Caco-2 (cell line): Measurements from ENCODE around the gene PDX1. TPM values are rescaled to one million over a fixed set of nuclear protein-coding genes. Genes with fewer than 3 reads are reported as not detected.

Experiments used
- BruUV-seq: library from RNA; stranded (reverse); fragments of 400-500 nt; replicated peaks from 2 replicates; lab custom pipeline; 2021; lab: Mats Ljungman, UMichigan
- CTCF ChIA-PET: fragments of 300-600 bp; sonication (Branson Sonifier 250); formaldehyde crosslinking; loops from one replicate; lab custom pipeline; 2022; ENCODE audit warnings: antibody characterized with exemption; lab: Charles Lee
- POLR2A ChIA-PET: fragments of 300-600 bp; sonication (Branson Sonifier 250); formaldehyde crosslinking; loops from one replicate; lab custom pipeline; 2022; ENCODE audit warnings: antibody characterized with exemption; lab: Charles Lee
- DNase-seq, 2 experiments: peaks; one replicate each; pipeline versions ENCODE4 v3.0.0 to v3.0.0-alpha.2; 2020 to 2022
- H3K27me3 ChIP-seq: replicated peaks from 2 replicates; pipeline ENCODE4 v1.6.0; 2011; ENCODE audit warnings: low read length; ENCODE audit not compliant: control insufficient read depth, insufficient read depth
- H3K36me3 ChIP-seq: 2 replicates; pipeline ENCODE4 v1.5.1; 2011; ENCODE audit warnings: low read length; ENCODE audit not compliant: control insufficient read depth, insufficient read depth
- H3K4me1 ChIP-seq: fragments of 250-450 bp; sonication (Bioruptor Pico); 2 replicates; pipeline ENCODE4 v1.5.1; 2020; ENCODE audit warnings: mild to moderate bottlenecking
- H3K4me3 ChIP-seq: 2 replicates; pipeline ENCODE4 v1.5.1; 2011; ENCODE audit warnings: low read depth, mild to moderate bottlenecking, control low read depth, low read length
- H3K9me3 ChIP-seq: fragments of 250-450 bp; sonication (Bioruptor Pico); 2 replicates; pipeline ENCODE4 v1.5.1; 2020; ENCODE audit warnings: mild to moderate bottlenecking, moderate library complexity
- H3K27ac Mint-ChIP-seq: one replicate; pipeline ENCODE4 v1.8.0; 2022; ENCODE audit warnings: mixed read lengths; ENCODE audit not compliant: unreplicated experiment
- H3K27me3 Mint-ChIP-seq: one replicate; pipeline ENCODE4 v1.8.0; 2022; ENCODE audit warnings: mixed read lengths; ENCODE audit not compliant: insufficient read depth, unreplicated experiment
- H3K36me3 Mint-ChIP-seq: one replicate; pipeline ENCODE4 v1.8.0; 2022; ENCODE audit warnings: mild to moderate bottlenecking, mixed read lengths; ENCODE audit not compliant: insufficient read depth, unreplicated experiment
- H3K4me1 Mint-ChIP-seq: one replicate; pipeline ENCODE4 v1.8.0; 2022; ENCODE audit warnings: low read depth, mixed read lengths; ENCODE audit not compliant: unreplicated experiment
- H3K4me3 Mint-ChIP-seq: one replicate; pipeline ENCODE4 v1.8.0; 2022; ENCODE audit warnings: mild to moderate bottlenecking, moderate library complexity, mixed read lengths; ENCODE audit not compliant: unreplicated experiment
- H3K9me3 Mint-ChIP-seq: one replicate; pipeline ENCODE4 v1.8.0; 2022; ENCODE audit warnings: mixed read lengths; ENCODE audit not compliant: unreplicated experiment
- CTCF ChIP-seq, 2 experiments: fragments of 200-600 bp in 1 of 2; IDR thresholded peaks; 1 replicate in 1 of 2; 2 replicates in 1 of 2; pipeline versions ENCODE4 v1.5.1 to v1.8.0; 2011 to 2022; ENCODE audit warnings: antibody characterized with exemption in 1 of 2, control low read depth in 1 of 2, inconsistent platforms in 1 of 2, low read depth in 1 of 2, low read length in 1 of 2, mild to moderate bottlenecking in 1 of 2, moderate library complexity in 1 of 2; ENCODE audit not compliant: insufficient read depth in 1 of 2, severe bottlenecking in 1 of 2, unreplicated experiment in 1 of 2
- intact Hi-C: fragments of 100-400 bp; cut with micrococcal nuclease; formaldehyde crosslinking; loops from one replicate; pipeline ENCODE4 v1.10.0; 2022; ENCODE audit not compliant: unreplicated experiment
- total RNA-seq: library from RNA; stranded (reverse); gene quantifications from 2 replicates; pipeline ENCODE4 v1.2.3, GENCODE V29; 2022

Gene PDX1
- total RNA-seq, 1 experiment from 2014 or later: 3.7 TPM

DNA sequence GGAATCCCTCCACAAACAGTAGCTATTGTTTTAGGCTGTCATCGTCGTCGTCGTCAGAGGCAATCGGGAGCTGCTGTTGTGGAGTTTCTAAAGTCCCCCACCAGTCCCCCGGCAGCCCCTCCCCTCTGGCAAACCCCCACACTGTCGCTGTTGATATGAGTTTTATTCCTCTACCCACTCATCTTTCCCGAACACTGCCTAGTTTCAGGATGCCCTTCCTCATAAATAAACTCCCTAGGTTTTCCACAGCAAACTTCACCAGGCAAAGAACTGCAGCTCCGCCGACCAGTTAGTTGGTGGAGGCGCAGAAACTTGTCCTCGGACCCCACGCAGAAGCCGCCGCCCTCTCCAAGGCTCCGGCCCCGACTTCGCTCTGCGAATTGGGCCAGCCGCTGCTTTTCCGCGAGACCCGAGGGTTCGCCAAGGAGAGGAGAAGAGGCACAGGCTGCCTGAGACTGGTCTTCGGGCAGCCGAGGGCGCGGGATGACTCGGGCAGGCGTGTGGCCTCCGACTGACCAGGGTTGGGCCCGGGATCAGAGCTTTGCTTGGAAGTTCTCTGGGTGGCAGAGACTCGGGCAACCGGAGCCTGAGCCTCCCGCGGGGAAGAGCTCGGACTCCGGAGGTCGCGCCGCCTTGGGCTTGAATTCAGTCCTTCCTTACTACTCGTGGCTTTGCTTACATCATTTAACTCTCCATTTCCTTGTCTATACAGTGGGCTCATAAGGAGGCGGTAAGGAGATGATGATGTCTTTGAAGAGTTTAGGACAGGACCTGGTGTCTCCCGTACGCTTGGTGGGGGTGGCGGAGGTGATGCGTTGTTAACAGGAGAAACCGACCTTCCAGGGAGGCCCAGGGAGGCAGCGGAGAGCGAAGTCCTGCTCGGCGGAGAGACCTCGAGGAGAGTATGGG, 7.9 kb downstream of the PDX1 start:
- no peak for DNase-seq
- H3K27me3 Mint-ChIP-seq: no peaks in the 10 kb centered on the region
- H3K36me3 ChIP-seq: no peaks in the 10 kb centered on the region
- intact Hi-C loops: no loop called here
- POLR2A ChIA-PET: interaction anchor here (0.5 kb wide), 1 partner anchor 16 kb away, joined by 3 read pairs; no protein-coding TSS in a partner anchor
- H3K9me3 Mint-ChIP-seq: no peaks in the 10 kb centered on the region
- no peak overlapping the region for H3K27ac Mint-ChIP-seq
- CTCF ChIA-PET: no interaction called here
- no peak for TF ChIP-seq CTCF (IDR thresholded peaks at IDR 0.05; ENCODE audit: insufficient read depth in 1 of 2, low read depth in 1 of 2, low read length in 1 of 2, severe bottlenecking in 1 of 2, unreplicated experiment in 1 of 2)
- no peaks in the 10 kb centered on the region for H3K9me3 ChIP-seq
- no peaks in the 10 kb centered on the region for H3K27me3 ChIP-seq
- H3K4me3 ChIP-seq: no peak overlapping the region
- H3K4me3 Mint-ChIP-seq: no peak overlapping the region
- no peaks in the 10 kb centered on the region for H3K4me1 Mint-ChIP-seq
- no TSS peak for BruUV-seq
- H3K4me1 ChIP-seq: no peaks in the 10 kb centered on the region
- H3K36me3 Mint-ChIP-seq: no peaks in the 10 kb centered on the region

DNA sequence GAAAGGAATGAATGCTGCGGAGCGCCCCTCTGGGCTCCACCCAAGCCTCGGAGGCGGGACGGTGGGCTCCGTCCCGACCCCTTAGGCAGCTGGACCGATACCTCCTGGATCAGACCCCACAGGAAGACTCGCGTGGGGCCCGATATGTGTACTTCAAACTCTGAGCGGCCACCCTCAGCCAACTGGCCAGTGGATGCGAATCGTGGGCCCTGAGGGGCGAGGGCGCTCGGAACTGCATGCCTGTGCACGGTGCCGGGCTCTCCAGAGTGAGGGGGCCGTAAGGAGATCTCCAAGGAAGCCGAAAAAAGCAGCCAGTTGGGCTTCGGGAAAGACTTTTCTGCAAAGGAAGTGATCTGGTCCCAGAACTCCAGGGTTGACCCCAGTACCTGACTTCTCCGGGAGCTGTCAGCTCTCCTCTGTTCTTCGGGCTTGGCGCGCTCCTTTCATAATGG, 8.6 kb downstream of the PDX1 start:
- H3K4me3 Mint-ChIP-seq: no peak overlapping the region
- H3K27me3 Mint-ChIP-seq: no peaks in the 10 kb centered on the region

More for the DNA sequence above, 8.6 kb downstream of the PDX1 start:
- TF ChIP-seq CTCF (IDR thresholded peaks at IDR 0.05; ENCODE audit: insufficient read depth in 1 of 2, low read depth in 1 of 2, low read length in 1 of 2, severe bottlenecking in 1 of 2, unreplicated experiment in 1 of 2): no peak
- Mint-ChIP-seq H3K4me1 (no peaks in the 10 kb centered on the region), H3K9me3 (no peaks in the 10 kb centered on the region), H3K36me3 (no peaks in the 10 kb centered on the region), H3K27ac (no peak overlapping the region)
- no peak for DNase-seq
- Histone ChIP-seq H3K4me1 (no peaks in the 10 kb centered on the region), H3K27me3 (no peaks in the 10 kb centered on the region), H3K9me3 (no peaks in the 10 kb centered on the region), H3K4me3 (no peak overlapping the region), H3K36me3 (no peaks in the 10 kb centered on the region)
- intact Hi-C loops: no loop called here
- no TSS peak for BruUV-seq
- POLR2A ChIA-PET: interaction anchor here (0.5 kb wide), 1 partner anchor 16 kb away, joined by 3 read pairs; no protein-coding TSS in a partner anchor
- CTCF ChIA-PET: no interaction called here
